Retina (tissue), 1 donor: Measurements from ENCODE around the gene TMEM72.

Experiments
- DNase-seq: peaks from one replicate; pipeline ENCODE4 v3.0.0-alpha.2; 2016

Gene TMEM72

DNA sequence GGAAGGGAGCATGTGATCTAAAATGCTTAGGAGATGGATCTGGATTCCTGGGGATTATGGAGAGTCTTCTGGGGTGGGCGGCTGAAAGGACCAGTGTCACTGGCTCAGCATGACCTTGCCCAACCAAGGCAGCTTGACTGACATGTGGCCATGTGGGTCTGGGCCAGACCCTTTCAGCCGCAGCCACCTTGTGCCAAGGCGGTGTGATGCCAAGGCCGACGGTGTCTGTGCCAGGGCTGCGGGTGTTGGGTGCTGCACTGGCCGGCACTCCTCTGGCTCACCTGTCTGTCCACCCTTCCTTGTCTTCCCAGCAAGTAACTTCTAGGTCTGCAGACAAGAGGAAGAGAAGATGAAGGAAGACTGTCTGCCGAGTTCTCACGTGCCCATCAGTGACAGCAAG is 58.7 kb downstream of the TMEM72 start:
- DNase-seq, result no peak

DNA sequence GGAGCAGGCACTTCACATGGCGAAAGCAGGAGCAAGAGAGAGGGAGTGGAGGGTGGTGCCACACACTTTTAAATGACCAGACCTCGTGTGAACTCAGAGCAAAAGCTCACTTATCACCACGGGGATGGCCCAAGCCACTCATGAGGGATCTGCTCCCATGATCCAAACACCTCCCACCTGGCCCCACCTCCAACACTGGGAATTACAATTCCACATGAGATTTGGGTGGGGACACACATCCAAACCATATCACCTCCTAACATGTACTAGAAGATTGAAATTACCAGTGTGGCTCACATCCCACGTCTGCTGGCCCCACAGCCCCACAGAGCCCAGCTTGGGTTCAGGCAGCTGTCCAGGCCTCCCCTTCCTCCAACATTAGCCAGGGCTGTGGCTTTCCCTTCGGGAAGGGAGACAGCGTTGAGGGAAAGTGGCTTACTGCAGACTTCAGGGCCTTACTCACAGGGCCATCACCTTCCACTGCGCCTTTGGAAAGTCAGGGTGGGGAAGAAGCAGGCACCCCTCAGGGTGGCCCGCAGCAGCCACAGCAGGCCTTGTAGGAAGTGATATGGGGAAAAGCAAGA is 59.8 kb downstream of the TMEM72 start:
- DNase-seq, result no peak

DNA sequence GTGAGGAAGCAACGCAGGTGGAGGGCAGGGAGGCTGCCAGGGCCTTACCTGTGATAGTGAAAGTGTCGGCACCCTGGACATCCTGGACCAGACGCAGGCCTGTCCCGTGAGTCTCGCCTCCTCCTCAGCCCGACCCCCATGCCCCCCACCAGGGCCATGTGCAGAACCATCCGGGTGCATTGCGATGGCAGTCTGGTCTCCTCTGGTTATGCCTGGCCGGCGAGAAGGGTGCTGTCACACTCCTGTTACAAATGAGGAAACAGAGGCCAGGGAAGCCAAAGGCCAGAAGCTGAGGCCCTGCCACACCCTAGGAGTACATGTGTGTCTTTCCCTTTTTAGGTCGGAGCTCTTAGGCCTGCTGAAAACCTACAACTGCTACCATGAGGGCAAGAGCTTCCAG is 60.3 kb downstream of the TMEM72 start:
- no peak for DNase-seq

DNA sequence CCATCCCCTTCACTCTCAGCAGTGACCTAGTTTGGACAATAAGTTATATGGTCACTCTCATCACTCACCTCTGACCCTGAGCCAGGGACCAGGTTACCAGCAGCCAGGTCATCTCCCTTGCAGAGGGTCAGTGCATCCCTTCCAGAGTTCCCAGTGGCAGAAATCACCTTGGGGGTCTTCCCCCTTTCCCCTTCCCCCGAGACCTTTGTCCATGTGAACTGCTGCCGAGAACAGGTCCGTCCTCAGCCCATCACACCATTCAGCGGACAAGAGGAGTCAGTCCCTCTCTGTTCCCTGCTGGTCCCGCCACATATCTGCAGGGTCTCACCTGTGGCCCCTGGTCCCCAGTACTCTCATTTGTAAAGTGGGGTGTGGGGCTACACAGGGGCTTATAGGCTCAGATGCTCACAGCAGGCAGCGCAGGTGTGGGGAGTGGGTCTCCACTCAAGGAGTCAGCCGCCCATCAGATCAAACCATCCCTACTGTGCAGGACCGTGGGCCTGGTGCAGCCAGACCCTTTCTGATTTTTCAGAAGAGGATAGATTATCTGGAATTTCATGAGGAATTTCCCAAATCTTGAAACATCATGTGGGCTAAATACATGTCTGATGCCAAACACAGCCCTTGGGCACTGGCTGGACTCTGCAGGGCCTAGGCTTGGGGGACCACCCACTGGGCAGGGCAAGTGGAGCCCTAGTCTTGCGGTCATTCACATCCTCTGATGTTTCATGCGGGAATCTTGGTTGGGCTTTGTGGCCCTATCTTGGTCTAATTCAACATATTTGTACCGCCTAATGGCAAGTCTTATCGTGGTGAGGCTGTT is 61.0 kb downstream of the TMEM72 start:
- DNase-seq, result no peak

DNA sequence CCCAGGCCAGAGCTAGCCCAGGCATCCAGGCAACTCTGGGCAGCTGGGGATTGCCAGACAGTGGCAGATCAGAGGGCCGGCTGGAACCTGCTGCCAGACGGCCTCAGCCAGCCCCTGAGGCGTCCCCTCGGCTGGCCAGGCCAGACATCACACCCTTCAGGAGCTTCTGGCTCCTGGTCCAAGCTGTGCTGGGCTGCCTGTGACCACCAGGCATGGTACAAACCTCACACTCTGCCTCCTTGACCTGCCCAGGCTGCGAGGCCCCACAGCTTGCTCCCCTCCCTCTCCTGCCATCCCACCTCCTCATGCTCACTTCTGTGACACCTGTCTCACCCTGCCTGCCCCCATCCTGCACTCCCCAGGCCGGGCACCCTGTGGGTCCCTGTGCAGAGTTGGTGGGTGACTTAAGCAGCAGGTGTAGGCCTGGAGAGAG is 61.8 kb downstream of the TMEM72 start:
- DNase-seq, result no peak

DNA sequence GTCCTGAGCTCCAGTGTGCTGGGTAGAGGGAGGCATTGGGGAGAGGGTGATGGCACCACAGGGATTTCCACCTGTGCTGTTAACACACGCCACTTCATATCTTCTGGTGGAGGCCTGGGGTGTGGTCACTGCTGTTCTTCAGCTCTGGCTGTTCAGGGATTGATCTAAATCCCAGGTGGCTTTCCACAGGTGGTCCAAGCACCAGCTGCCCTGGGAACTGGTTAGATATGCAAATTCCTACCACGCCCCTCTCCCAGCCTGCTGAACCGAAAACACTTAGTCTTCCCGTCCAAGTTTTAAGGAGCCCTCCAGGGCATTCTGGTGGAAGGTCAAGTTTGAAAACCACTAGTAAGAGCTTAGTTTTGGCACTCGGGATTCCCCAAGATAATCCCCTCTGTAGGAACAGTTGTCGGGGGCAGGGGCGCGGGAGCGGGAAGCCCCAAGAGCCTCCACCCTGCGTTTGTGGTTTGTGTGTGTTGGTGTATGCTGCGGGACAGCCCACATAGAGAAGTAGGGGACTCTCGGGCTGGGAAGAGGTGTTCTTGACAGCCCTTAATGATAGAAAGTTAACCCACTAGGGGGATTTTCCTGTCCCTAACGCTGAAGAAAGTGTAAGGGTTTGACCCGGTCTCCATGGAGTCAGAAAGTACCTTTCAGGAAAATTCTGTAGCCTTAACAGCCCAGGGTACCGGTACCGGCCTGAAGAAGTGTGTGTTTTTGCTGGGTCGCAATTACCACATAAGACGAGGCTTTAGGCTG is 62.4 kb downstream of the TMEM72 start:
- DNase-seq, result no peak

DNA sequence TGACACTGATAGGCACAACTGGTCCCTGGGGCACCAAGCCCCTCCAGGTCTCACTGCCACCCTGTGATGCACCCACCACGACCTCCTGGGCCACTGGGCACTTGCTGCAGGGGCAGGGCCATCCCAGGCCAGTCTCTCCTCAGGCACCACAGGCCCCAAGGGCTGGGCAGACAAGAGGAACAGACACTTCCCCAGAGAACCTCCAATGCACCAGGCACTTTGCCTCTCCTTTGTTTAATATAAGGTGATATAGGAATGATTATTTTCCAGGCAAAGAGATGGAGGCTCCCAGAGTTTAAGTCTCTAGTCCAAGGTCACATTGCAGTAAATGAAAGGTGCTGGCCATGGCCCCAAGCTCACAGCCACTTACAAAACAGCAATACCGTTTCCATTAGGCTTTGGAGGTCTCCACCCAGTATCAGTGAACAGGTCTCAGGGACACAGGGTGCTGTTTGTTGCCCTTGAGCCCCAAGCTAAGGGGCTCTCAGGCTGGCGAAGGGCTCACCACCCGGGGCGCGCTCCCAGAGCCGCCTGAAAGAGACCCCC is 63.0 kb downstream of the TMEM72 start:
- DNase-seq, result peak; percentile 30

DNA sequence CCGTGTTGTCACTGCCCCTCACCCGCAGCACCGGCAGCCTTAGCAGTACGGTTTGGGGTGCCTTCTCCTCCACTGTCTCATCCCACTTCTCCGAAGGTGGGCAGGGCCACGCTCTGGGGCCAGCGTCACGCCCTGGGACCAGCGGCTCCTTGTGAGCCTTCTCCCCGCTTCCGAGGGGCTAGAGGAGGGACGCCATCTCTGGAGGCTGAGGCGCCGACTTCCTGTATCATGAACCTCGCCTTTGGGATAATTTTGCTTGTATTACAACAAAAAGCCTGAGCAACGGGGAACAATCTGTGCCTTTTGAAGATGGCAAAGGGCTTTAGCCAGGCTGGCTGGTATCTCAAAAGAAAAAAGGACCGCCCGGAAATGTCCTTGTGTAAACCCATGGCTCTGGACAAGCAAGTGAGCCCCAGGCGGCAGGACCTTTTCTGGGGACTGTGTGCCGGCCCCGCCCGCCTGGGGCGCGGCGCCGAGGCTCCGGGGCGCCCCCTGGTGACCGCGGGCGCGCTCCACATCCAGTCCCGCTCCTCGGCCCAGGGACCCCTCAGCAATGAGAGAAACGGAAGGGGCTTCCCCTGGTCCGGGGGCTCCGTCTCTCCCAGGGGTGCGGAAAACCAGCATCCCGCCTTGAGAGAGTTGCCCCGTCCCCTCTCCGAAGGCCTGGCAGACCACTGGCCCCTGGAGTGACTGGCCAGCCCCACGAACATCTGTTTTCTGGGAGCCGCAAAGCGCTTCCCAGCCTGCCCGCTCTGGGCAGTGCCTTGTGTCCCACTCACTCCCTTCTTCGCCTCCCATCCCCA is 63.7 kb downstream of the TMEM72 start:
- DNase-seq, result peak; percentile 93

DNA sequence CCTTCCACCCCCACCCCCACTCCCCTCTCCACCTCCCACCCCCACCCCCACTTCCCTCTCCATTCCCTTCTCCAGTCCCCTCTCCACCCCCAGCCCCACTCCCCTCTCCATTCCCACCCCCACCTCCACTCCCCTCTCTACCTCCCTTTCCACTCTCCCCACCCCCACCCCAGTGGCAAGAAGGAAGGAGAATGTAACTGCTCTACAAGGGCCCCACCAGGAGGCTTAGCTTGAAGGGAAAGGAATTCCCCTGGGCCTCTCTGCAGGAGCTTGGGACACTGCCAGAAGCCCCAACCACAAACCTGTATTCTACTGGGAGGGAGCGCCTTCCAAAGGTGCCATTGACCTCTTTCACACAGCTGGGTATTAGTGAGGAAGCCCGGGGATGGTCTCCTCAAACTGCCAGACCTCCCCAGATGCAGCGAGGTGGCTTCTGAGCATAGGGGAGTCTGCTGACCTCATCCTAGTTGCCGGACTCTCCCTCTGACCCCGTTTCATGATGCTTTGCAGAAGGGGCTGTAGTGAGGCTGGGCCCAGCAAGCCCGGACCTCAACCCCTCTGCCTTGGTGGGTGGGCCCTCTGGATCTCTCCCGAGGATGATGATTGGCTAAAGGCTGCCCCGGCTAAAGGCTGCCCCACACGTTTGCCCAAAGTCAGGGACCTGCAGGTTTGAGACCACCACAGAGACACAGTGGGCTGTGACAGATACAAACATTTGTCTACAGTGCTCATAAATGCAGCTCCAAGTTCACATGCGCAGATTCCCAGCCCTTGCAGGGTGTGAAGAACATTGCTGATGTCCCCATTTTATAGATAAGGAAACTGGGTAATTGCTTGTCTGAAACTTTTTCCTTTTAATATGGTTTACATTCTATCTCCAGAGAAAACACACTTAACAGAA is 64.5 kb downstream of the TMEM72 start:
- peak; percentile 69 for DNase-seq

DNA sequence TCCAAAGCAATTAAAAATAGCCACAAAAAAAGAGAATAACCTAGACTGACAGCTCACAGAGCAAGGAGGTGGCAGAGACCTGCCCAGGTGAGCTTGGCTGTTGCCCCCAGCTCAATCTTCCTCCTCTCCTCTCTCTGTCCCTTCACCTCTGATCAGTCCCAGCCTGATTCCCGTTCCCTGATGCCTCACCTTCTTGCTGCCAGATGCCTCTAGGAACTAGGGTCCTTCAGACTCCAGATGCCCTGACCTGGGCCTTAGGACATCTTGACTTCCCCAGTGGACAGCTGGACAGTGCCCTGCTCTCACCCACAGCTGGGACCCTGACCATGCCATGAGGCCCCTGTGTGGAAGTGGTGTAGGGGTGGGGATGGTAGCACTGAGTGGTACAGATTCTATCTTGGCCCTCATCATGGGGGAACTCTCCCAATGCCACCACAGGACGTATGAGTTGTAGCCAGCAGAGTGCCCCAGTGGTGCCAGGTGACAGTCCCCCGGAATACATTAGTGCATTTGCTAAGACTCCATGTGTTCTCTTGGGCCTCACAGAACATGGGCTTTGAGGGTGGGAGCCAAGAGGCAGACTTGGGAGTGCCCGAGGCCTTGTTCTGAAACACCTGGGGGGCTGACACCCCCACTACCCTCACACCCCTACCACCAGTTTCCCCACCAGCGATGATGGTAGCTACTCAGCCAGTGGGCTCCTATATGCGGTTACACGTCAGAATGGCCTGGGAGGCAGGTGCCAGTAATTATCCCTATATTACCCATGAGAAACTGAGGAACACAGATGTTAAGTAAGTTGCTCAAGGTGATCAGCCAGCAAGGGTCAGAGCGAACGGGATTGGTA is 65.4 kb downstream of the TMEM72 start:
- DNase-seq, result no peak

DNA sequence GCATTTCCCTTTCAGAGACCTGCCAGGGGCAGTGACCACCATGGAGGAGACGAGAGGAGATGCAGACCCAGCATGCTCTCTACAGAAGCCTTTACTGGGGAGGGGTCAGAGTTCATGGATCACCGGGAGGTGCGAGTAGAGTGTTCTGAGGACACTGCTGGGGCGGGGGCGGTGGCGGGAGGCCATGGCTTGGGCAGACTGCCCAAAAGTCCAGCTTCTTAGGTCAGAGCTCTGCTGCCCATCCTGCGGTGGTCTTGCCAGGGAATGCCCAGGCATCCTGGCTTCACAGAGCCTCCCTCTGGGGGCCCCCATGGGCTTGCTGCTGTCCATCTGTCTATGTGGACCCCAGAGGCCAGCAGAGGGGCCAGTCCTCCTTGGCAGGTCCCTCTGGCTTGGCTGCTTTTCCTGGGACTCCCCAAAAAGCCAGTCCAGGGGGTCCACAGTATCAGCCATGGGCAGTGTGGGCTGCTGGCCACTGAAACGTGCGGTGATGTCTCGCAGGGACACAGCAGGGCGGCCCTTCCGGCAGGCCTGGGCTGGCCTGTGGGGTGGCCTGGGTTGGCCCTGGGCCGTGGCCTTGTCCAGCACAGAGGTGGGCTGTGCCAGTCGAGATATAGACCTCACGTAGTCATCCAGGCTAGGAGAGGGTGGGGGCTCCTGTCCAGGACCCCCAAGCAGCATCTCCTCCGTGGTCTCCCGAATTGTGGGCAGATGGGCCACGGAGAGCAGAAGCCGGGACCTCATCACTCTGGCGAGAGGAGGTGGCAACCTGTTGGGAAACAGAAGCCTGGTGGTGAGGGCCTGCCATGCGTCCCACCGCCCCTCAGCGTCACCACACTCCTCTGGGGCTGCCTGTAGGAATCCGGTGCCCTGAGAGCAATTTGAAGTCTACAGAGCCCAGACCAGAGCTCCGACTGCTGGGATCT is 66.4 kb downstream of the TMEM72 start:
- no peak for DNase-seq

DNA sequence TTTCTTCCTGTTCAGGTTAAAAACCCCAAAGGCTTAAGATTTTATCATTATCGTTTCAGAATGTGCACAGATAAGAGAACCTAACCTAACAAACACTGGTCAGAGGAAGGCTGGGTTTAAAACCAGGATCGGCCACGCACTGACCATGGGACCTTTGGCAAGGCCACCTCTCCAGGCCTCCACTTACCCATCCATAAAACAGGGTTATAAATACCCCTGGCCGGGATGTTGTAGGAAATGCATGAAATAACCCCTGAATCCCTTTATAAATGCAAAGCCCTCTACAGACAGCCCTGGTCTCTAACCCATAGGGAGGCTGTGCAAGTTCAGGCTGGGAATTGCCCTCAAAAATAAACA is 67.1 kb downstream of the TMEM72 start:
- no peak for DNase-seq

DNA sequence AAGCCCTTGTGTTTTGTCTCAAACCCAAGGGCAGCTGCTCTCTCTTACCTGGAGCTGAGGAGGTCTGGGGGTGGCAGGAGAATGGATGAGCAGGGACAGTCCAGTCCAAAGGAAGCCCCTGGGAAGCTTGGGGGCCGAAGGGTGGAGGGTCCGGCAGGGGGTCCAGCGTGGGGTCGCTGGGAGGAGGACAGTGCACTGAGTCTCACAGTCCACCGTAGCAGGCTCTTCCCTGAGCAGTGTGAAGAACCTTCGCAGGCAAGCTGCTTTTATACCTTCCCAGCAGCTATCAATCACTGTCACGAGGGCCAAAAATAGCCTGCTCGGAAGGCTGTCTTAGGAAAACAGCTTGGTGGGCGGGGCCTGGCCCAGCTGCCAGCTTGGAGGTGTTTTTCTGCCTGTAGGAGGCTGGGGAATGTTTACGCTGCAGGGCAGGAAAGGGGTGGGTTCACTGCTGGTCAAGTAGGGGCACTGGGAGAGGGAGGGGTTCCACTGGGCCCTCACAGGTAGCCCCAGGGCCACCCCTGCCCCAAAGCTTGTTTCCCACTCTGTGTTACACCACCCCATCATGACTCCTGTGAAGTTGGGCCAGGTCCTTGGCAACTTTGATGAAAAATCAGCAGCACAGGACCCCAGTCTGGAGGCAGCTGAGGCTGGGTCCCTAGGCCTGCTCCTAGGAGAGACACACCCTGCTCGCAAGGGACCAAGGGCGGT is 67.6 kb downstream of the TMEM72 start, which contains the start of gene DEPP1:
Gene DEPP1 (minus strand): TSS at position 240 of the 711 bp plus-strand sequence. CDS start 779 bp downstream, outside the sequence.
- DNase-seq, result peak; percentile 85

DNA sequence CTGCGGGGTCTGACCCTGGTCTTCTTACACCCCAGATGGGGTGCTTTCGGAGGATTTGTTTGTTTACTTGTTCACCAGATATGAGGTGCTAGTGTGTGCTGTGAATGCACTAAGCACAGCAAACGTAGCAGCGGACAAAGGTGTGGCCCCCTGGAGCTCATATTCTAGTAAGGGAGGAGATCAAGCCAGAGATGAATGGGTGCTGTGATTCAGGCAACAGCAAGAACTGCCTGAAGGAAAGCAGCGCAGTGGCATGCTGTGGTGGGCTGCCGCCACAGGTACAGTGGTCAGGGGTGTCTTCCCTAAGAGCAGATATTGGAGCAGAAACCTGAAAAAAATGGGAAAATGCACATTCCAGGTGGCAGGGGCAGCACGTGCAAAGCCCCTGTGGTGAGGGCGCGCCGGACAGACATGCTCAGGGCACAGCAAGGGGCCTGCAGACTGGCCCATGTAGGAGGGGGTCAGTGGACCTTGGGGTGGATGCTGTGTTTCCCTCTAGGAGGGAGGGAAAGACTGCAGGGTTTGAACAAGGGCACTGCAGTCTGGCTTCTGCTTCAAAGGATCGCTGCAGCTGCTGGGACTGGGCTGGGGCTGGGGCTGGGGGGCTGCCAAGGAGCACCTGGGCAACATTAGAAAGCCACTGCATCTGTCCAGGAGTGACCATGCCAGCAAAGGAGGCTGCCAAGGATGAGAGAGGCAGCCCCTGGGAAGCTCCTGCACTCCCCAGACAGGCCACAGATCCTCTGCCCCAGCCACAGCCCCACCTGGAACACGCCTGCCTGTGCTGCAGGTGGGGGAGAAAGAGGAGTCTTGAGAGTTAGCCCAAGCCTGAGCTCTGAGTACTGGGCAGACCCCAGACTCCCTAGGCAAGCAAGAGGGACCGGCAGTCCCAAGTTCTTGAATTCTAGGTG is 68.4 kb downstream of the TMEM72 start:
- DNase-seq, result no peak

DNA sequence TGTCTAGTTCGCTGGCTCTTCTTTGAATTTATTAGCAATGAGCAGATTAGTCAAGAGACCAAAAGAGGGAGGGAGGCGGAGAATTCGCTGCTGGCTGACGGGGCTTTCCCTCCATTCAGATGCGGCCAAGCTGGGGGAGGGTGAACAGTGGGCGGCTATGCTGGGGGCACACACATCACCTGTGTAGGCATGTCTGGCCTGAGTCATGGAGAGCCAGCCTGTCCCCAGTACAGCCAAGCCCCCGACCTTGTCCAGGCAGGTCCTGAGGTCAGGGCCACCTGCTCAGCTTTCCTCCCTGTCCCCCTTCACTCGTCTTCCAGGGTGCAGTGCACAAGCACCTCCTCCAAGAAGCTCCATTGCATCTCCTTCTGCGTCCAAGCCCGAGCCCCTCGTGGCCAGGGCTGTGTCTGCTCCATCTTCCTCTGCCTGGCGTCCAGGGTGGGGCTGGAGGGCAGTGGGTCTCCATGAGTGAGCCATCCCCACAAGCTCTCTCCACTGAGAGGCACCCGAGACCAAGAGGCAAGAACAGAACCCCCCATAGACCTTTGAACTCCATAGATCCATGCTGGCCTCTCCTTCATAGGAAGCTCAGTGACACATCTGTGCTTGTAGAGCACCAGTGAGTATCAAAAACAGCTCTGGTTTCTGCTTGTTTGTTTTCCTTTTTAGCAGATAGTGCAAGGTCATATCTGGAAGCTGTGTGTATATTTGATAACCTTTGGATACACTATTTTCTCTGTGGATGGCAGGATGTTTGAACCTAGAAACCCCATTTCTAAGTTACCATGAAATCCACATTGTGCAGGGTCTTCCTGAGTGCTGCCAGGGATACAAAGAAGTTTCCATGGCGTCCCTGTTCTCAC is 69.4 kb downstream of the TMEM72 start:
- no peak for DNase-seq
